GM18867 (cell line): ENCODE measurements around the gene KCNJ12.

Experiments
- ATAC-seq: cut with Tn5 transposase; IDR thresholded peaks from one replicate; pipeline ENCODE4 v1.9.1; 2021; ENCODE audit warnings: mild to moderate bottlenecking, moderate library complexity; ENCODE audit not compliant: unreplicated experiment

Gene KCNJ12

DNA sequence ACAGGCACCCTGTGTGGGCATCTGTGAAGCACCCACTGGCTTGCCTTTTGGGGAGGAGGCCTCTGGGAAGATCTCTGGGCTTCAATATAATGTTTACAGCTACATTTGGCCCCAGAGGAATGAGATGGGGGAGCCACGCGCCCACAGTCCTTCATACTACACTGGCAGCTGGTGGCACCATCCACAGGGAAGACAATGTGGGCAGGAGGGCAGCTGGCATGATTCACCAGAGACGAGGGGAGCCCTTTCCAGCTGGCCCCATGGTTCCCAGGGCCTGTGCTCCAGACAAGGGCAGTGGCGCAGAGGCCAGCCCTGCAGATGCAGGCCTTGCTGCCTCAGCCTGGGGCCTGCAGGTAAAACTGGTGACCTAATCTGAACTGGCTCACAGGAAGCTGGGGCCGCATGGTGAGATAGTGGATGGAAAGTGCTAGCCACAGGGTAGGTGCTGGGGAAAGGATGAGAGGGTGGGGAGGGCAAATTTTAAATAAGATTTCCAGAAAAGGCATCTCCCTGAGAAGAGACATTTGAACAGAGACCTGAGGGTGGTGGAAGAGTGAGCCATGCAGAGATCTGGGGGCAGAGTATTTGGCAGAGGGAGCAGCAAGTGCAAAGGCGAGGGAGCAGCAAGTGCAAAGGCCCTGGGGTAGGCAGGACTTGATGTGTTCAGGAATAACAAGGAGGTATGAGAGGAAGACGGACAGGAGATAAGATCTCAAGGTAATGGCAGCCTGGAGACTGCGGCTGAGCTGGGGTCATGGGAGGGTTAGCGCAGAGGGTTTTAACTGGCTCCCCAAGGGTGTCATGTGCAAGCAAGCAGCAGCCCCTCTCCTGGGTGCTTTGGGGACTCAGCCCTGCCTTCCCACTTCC, 12.1 kb upstream of the KCNJ12 start:
- ATAC-seq = no peak

DNA sequence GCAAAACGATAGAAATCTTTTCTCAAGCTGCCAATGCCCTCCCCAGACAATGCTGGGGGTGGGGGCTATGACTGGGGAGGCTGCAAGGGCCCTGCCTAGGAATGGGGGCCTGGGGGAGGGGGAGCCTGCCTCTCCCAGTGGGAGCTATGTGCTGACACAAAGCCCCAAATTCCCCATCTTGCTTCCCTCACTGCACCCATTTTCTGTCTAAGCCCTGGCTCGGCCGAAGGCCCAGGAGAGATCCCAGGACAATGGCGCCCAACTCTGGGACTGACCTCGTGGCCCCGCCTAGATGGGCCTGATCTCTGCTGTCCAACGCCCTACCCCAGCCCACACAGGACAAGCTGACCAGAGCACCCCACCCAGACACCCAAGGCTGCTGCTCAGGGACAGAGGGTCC, 11.1 kb upstream of the KCNJ12 start:
- no peak for ATAC-seq

DNA sequence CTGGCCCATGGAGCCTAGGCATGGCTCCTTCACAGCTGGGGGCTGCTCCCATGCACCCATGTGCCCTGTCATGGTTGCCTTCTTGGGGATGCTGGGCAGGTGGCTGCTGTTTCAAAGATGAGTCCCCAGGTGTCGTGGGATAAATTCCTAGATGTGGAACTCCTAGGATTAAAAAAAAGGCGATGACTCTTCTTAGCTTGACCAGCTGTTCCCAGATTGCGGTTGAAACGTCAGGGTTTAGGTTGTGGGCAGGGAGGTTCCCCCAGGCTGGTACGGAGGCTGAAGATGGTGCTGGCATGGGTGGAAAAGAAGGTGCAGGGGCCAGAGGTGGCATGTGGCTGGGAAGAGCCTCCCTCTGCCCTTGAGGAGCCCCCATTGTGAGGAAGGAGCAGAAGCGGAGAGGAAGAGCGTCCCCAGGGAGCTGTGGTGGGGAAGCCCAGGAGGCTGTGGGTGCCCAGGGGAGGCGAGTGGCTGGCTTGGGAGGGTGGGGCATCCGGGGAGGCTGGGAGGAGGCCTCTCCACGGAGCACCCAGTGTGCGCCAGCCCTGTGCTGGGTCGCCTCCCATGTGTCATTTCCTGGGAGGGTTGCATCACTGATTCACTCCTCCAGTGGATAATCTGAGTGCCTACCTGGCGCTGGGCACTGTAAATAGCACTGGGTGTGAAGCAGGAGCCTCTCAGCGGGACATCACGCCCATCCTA, 7.5 kb upstream of the KCNJ12 start:
- no peak for ATAC-seq

DNA sequence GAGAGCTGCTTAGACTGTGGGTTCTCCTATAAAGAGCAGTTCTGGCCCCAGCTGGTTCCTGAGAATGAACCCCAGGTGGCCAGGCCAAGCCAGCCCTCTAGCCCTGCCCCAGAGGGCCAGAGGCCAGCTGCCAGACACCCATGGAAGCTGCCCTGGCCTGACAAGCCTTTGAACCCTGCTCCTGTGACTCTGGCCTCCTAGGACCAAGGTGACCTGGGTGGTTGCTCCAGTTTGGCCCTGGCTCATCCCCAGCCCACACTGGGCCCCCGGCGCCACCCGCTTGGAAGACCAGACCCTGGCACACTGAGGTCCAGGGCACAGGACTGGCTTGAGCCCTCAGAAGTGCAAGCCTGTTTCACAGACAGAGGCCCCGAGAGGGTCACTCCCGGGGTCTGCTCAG, 6.8 kb upstream of the KCNJ12 start:
- no peak for ATAC-seq

DNA sequence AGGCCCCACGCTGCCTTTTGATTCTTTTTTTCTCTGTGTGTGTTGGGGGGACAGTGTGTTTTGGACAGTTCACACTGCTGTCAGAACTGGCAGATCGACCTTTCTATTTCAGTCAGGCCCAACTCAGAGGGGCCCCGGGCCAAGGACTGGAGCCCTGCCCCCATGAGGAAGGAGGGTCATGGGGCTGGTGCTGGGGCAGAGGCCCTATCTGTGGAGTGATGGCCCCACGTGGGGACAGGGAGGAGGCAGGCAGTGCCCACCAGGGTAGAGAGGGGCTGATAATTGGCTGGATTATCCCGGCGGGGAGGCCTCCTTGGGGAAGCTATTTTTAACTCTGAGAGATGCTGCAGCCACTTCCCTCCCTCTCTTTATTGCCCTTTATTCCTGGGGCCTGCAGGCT, 5.7 kb upstream of the KCNJ12 start:
- ATAC-seq = no peak

DNA sequence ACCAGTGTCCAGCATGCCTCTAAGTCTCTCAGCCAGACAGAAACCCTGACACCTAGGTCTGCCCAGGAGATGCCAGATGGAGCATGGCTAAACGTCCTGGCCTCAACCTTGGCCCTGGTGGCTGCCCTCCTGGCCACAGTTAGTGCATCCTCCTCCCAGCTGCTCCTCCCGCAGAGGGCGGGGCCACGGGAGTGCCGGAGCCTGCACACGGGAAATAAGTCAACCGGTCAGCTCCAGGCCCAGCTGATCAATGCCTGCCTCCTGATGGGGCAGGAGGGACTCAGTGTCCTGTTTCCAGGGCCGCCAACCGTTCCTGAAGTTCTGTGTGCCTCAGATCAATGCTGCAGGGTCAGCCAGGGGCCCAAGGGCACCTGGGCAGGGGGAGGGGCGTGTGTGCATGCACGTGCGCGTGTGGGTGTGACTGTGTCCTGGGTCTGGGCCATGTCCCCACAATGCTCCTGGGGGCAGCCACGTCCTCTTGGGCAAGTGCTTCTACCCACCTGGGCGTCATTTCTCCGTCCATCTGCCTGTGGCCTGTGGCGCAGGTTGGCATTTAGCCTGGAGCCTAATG, 4.6 kb upstream of the KCNJ12 start:
- no peak for ATAC-seq

DNA sequence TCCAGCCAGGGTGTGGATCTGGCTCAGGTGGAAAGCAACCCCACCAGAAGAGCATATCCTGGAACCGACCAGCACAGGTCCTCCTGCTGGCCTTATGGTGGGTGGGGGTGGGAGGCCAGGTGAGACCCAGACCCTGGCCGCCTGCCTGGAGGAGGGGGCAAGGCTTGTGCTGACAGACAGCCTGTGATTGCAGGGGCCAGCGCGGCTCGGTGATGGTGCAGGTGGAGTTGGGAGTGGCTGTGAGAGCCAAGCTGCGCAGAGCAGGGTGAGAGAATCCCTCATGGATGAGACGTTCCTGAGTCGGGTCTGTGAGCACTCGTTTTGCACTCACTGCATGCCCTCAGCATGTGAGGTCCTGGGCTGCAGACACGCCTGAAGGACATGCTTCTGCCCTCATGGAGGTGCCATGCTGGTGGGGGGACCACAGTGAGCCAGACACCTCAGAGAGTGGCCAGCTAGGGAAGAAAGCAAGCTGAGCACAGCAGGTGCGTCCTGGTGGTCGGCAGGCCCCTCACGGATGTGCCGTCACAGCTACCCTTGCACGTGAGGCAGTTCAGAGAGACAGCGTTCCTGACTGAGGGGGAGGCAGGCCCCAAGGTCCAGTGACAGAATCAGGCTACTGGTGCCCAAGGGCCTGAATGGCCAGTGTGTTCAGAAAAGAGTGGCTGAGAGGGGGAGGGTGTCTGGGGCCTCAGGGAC, 3.8 kb upstream of the KCNJ12 start:
- ATAC-seq = no peak

DNA sequence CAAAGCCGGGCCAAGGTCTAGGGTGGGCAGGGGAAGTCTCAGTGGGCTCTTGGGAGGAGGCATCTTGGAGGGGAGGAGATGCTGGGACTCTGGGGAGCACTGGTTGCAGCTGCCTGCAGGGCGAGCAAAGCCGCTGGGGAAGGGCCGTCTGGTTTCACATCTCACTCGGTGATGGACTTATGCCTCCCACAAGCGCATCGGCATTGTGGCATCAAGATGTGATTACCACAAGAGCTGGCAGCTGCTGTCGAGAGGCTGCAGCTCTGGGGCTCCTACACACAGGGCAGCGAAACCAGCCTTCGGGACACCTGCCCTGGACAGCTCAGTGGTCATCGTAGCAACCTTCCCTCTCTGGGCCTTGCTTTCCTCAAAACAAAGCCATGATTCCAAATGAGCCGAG, 3.1 kb upstream of the KCNJ12 start:
- ATAC-seq = no peak

DNA sequence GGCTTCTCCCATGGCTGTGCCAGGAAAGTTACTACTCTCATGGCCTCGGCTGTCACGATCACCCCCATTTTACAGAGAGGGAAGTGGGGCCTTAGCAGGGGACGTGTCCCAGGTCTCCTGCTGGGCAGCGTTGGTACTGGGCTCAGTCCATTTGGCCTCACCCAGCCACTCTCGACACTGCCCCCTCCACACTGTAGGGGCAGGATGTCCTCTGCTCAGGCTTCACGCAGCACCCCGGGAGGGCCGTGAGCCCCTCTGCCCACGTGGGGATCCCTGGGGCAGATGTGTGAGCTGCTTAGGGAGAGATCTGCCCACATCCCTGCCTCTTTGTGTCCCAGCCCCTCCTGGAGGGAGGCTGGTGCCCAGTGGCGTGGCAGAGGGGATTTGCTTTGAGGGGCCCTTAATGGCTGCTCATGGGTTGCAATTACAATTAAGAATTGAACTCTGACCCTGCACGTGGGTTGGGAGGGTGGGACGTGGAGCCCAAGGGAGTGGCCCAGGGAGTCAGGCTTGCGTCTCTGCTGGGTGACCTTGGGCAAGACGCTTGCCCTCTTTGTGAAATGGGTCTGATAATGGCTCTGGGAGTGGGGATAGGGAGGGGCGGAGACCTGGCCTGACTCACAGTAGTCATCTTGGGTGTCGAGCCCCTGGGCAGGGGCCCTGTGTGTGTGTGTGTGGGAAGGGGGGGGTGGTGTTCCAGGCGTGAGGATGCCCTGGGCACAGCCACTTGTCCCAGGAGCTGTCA, 2.3 kb upstream of the KCNJ12 start:
- no peak for ATAC-seq

DNA sequence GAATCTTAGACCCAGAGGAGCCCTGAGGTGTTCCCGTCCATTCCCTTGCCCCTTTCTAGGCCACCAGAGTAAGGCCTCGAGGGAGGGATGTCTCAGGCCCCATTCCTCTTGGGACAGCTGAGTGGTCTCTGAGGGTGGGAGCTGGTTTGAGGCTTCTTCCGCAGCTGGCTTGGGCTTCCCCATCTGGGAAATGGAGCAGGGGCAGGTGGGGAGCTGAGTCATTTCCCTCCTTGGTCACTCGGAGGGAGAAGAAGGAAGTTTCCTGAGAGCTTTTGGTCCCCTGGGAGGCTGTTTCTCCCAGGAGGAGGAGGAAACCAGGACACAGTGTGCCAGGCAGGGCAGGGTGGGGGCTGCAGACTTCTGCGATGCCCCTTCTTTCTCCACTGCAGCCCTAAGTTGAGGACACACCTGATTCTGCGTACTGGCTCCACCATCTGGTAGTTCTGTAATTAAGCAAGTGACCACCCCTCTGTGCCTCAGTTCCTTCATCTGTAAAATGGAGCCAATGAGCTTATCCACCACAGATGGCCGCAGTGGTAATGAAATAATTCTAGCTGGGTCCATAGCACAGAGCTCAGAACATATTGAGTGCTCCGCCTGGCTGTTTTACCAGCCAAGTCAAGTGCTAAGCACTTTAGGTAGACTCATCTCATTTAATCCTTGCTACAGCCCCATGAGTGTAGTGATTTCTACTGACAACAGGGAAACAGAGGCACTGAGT, 1.6 kb upstream of the KCNJ12 start:
- ATAC-seq = no peak

DNA sequence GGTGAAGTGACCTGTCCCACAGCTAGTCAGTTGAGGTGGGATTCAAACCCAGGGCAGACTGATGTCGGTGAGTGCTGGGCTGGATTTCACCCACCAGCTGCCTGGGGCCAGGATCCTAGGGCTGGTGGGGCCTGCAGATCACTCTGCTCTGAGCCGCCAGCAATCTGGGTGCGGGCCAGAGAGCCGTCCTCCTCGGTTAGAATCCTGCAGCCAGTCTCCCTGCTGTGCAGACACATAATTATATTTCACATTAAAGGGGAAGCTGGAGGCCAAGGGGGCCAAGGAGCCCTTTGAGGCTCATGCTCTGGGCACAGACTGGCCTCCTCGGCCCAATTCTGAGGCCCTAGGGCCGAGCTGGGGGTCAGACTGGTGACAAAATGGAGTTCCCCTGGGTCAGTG, 996 bp upstream of the KCNJ12 start:
- ATAC-seq = no peak

DNA sequence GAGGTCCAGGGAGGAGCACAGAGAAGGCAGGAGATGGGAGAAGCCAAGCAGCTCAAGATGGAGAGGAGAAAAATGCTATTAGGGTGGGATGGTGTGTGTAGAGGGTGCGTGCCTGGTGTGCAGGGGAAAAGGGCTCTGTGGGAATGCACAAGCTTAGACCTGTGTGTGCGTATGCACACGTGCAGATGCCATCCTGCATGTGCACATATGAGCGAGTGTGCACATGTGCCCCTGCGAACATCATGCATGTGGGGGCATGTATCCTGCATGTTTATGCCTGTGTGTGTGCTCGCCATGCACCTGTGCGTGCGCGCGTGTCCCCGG, 438 bp upstream of the KCNJ12 start:
- ATAC-seq = no peak

DNA sequence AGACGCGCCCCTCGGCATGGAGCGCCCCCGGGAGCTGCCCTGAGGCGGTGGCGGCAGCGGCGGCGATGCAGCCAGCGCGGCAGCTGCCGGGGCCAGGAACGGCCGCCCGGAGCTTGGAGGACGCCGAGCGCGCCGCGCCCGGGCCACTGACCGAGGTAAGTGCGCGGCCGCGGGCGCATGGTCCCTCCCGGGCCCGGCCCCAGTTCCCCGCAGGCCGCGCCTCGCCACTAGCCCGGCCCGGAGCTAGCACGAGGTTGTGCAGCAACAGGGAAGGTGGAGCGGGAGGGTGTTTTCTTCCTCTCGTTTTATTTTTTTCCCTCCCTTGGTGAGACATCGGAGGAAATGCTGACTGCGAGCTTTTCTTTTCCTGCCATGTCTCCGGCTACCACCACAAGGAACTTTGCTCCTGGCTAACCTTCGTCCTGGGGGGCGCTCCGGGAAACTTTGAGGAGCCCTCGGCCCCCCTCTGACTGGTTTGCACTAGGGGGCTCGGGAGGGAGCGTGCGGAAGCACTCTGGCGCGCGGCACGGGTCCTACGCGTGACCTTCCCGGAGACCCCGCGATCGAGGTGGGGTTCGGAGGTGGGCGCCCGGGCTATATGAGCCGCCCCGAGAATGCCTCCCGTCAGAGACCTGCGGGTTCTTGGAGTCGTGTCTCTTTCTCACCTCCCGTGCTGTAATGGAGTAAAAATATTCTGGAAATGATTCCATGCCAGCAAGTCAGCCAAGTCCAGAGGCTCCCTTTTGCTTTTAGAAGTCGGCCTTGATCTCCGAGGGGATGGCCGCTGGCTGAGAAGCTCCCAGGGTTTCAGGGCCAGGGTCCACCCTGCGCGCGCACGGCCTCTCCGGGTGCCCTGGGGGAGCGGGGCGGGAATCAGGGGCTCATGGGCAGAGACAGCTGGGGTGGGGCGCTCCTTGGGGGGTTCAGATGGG, 868 bp downstream of the KCNJ12 start:
- no peak for ATAC-seq

DNA sequence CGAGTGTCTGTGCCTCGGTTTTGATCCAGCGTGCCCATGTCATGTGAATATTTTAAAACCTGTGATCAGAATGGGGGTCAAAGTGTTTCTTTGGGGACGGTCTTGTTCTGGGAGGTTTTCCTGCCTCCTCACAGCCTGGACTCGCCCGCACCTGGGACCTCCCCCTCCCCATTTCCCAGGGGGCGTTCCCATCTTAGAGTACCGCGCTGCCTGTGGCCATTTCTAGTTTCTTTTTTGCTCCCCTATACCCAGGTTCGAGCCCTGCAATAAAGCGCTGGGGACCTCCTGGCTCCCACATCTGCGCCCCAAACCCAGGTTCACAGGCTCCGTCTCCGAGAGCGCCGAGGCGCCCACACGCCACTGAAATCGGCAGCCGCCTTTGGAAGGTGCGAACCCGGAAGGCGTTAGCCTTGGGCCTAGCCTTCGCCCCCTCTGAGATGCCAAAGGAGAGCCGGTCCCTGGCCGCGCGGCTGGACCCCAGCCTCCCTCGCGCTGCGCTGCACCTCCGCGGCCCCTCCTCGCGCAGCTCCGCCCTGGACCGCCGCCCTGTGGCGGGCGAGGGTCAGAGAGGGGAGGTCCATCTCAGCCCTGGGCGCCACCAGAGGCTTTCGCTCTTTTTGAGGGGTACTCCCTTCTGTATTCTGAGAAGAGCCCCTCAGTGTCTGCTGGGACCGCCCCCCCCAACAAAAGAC, 1.7 kb downstream of the KCNJ12 start:
- ATAC-seq = no peak

DNA sequence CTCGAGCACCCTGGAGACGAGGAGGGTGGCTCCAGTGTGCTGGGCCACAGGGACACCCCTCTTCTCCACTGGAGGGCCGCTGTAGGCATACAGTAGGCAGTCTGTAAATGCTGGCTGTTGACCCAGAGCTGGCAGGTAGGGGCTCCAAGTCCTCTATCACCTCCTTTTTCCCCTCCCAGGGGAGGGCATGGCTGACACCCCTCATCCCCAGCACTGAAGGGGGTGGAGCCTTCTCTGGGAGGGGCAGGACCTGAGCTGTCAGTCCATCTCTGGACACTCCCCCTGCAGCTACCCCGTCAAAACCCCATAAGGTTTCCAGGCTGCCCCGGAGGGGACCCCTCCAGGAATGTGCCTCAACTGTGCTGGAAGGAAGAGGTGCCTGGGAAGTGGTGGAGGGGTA, 2.4 kb downstream of the KCNJ12 start:
- no peak for ATAC-seq

DNA sequence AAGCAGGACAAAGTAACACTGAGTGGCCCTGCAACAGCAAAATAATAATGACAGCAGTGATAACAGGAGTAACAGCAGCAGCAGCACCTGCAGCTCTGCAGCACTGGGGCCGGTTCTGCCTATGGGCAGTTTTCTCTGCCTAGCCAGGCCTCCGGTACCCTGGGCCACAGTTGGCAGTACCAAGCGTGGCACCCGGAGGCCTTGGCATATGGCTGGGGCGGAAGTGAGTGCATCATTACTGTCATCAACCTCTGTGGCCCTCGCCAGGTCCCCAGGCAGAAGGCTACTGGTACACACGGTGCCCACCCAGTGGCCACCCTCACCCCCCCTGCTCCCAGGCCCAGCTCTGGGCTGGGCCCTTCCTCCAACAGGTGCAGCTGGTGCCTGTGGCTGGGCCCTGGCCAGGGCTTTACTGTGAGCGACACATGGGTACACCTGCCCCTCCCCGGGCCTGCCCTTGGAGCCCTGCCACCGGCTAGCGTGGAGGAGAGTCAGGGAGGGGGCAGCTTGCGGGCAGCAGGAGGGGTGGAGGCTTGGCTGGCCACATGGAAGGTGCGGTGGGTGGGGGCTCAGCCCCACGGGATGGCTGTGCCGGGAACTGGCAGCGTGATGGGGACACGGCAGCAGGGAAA, 3.0 kb downstream of the KCNJ12 start:
- ATAC-seq = no peak

DNA sequence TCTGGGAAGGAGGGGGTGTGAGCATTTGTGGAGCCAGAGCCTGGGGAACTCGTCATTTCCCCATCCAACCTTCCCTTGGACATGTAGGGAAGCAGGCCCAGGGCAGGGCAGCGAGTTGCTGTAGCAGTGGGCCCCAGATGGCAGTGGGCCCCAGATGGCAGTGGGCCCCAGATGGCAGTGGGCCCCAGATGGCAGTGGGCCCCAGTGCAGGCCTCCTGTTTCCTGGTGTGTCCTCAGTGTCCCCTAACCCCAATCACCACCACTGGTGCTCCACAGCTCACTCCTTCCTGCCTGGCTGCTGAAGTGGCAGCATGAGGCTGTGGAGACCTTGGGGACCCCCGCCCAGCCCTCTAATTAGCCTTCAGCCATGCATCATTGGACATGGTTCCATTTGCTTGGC, 4.5 kb downstream of the KCNJ12 start:
- ATAC-seq = no peak

DNA sequence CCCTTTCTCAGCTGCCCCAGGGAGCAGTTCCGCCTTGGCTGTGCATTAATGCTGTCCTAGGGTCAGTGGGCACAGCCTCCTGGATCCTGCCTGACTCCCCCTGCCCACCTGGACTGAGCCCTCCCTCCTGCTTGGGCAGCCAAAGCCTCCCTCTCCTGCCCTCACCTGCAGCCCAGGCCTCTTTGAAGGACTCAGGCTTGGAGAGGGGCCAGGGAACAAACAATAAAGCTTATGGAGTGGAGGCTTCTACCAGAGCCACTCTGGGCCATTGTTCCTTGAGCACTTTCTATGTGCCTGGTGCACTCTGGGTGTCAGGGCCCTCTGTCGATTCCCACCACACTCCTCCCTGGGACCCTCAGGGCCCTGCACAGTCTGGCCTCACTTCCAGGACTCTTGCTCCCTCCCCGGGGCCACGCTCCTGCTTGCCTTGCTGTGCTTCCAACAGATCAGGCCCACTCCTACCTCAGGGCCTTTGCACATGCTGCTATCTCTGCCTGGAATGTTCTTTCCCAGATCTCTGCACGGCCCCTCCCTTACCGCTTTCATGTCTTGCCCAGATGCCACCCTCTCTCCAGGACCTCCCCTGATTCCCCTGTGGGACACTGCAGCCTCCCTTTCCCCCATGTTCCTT, 5.0 kb downstream of the KCNJ12 start:
- ATAC-seq = no peak
